GM12864 (cell line): ENCODE measurements around the gene SCAF8.

Source experiments
- DNase-seq: peaks from one replicate; pipeline ENCODE4 v3.0.0-alpha.2; 2011; ENCODE audit warnings: low read depth
- H3K4me3 ChIP-seq: 2 replicates; pipeline ENCODE4 v1.5.1; 2011; ENCODE audit warnings: mild to moderate bottlenecking, low read depth, low read length, control low read depth
- TF ChIP-seq, protein P1 (sequence below): IDR thresholded peaks from 2 replicates; pipeline ENCODE4 v1.5.1; 2011; ENCODE audit warnings: low read depth, mild to moderate bottlenecking, moderate library complexity, low read length, control low read depth, inconsistent platforms; ENCODE audit errors: missing control alignments

Gene SCAF8, protein sequence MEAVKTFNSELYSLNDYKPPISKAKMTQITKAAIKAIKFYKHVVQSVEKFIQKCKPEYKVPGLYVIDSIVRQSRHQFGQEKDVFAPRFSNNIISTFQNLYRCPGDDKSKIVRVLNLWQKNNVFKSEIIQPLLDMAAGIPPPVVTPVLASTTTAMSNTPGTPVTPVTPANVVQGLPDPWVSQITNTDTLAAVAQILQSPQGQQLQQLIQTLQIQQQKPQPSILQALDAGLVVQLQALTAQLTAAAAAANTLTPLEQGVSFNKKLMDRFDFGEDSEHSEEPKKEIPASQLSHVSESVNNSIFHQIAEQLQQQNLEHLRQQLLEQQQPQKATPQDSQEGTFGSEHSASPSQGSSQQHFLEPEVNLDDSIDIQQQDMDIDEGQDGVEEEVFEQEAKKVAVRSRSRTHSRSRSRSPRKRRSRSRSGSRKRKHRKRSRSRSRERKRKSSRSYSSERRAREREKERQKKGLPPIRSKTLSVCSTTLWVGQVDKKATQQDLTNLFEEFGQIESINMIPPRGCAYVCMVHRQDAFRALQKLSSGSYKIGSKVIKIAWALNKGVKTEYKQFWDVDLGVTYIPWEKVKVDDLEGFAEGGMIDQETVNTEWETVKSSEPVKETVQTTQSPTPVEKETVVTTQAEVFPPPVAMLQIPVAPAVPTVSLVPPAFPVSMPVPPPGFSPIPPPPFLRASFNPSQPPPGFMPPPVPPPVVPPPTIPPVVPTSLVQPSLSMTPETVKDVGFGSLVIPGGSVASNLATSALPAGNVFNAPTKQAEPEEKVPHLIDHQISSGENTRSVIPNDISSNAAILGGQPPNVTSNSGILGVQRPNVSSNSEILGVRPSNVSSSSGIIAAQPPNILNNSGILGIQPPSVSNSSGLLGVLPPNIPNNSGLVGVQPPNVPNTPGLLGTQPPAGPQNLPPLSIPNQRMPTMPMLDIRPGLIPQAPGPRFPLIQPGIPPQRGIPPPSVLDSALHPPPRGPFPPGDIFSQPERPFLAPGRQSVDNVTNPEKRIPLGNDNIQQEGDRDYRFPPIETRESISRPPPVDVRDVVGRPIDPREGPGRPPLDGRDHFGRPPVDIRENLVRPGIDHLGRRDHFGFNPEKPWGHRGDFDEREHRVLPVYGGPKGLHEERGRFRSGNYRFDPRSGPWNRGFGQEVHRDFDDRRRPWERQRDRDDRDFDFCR (N-terminal part only)

DNA sequence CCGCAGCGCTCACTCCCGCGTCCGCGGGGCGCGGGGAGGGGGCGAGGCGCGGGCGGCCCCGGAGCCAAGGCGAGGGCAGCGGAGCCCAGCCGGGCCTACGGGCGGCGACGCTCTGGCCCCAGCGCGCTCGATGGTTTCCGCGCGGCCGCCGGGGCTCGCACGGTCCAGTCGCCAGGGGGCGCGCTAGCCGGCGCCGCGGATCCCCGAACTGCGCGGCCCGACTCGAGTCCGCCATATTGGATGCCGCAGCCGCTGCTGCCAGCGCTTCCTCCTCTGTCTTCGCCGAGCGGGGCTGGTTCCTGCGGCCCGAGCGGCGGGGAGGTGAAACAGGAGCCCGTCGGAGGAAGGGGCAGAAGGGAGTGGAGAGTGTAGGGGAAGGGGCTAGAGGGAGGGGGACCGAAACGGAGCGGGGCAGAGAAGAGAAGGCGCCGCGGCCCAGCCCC, at the start of gene SCAF8:
TSS of gene SCAF8 (plus strand) at position 234 of the 443 bp plus-strand sequence. CDS start 485 bp downstream, outside the sequence.
- TF ChIP-seq, protein P1, sequence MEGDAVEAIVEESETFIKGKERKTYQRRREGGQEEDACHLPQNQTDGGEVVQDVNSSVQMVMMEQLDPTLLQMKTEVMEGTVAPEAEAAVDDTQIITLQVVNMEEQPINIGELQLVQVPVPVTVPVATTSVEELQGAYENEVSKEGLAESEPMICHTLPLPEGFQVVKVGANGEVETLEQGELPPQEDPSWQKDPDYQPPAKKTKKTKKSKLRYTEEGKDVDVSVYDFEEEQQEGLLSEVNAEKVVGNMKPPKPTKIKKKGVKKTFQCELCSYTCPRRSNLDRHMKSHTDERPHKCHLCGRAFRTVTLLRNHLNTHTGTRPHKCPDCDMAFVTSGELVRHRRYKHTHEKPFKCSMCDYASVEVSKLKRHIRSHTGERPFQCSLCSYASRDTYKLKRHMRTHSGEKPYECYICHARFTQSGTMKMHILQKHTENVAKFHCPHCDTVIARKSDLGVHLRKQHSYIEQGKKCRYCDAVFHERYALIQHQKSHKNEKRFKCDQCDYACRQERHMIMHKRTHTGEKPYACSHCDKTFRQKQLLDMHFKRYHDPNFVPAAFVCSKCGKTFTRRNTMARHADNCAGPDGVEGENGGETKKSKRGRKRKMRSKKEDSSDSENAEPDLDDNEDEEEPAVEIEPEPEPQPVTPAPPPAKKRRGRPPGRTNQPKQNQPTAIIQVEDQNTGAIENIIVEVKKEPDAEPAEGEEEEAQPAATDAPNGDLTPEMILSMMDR: peak; percentile 77
- peak within 1 kb of the TSS; percentile 82 for H3K4me3 ChIP-seq
- peak; percentile 29 for DNase-seq

DNA sequence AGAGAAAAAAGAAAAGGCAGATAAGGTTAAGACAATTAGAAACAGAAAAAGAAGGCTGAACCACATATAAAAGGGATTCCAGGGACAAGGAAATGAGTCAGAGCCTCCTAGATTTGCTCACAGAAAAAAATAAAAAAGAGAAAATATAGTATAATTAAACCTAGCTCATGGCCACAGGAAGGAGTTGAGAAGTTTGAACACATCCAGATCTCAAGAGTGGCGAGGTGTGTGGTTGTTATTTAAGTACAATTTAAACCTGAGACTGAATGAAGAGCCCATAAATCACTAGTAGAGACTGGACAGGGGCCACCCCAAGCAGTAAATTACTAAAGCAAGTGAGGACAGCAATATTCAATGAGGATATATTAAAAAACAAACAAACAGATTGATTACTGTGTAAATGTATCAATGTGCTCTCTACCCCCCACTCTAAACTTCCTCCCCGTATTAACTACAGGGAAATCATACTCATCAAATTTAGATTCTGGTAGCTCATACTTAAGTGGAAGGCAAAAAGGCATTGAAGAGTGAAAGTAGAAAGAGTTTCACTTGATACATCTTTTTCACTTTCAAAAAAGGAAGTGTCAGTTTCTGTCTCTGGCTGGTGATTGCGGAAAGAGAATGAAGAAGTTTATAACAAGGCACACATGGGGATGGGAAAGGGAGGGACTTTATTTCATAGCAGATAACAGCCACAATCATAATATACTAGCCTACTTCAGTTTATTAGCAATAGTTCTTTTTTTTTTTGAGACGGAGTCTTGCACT, 49.3 kb upstream of the SCAF8 start:
- peak; percentile 24 for DNase-seq
- TF ChIP-seq, protein P1: no peak
- no peak overlapping the region for H3K4me3 ChIP-seq

DNA sequence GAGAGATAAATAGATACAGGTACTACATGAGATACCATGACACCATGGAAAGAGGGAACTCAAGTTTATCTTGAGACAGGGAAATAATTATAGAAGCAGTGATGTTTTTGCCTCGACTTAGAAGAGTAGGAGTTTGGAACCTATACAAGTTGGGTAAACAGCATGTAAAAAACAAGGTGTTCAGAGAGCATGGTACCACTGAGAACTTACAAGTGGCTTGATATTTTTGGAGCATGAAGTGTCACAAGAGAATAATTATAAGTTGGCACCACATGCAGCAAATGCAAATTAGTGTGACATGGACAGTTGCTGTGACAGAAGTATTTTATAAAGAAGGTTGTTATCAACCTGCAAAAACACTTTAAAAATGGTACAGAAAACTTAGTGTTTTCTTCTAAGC, 47.1 kb upstream of the SCAF8 start:
- DNase-seq: no peak
- TF ChIP-seq, protein P1: no peak
- no peak overlapping the region for H3K4me3 ChIP-seq

DNA sequence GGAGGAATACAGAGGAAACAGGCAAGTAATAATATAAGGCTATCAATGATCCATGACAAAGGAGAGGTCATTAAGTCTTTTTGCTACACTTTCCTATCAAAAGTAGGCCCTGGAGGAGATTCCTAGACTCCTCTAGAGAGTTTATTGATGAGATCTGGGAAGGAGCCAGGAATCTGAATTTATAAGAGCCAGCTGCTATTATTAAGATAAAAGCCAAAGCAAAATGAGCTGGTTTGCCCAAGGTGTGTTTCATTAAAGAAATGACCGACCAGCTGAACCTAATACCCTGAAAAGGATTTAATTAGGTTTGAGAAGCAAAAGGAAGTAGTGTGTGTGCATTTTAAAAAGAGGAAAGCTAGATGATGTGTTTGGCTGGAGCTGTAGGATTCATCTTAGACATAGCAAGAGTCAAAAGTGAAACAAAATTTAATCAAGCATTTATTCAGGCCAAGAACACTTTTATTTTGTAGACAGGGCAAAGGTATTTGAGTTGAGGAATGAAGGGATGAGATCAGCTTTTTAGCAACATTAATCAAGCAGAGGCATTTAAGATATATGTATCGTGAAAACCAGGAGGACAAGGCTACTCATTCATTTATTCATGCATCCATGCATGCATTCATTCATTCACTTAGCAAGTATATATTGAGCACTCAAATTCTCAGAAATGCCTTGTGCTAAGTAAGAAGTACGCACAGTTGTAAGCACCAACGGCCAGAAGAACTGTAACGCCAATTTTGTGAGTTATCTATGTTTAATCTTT, 43.5 kb upstream of the SCAF8 start:
- H3K4me3 ChIP-seq: no peak overlapping the region
- TF ChIP-seq, protein P1: no peak
- DNase-seq: no peak

DNA sequence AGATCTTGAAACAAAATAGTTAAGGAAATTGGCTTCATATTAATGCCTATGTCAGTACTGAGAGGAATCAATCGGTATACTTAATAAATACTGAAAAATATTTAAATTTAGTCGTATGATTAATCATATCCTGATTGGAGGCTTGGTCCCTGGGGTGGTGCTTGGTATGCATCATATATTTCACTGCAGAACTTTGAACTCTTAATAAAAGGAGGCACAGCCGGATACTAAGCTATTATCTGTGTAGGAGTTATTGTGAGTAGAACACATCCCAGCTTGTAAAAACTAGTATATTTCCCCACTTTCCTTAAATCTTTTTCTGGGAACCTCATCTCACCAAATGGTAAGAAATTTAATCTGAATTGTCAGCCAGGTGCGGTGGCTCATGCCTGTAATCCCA, 42.4 kb upstream of the SCAF8 start:
- TF ChIP-seq, protein P1: no peak
- no peak for DNase-seq
- no peak overlapping the region for H3K4me3 ChIP-seq

DNA sequence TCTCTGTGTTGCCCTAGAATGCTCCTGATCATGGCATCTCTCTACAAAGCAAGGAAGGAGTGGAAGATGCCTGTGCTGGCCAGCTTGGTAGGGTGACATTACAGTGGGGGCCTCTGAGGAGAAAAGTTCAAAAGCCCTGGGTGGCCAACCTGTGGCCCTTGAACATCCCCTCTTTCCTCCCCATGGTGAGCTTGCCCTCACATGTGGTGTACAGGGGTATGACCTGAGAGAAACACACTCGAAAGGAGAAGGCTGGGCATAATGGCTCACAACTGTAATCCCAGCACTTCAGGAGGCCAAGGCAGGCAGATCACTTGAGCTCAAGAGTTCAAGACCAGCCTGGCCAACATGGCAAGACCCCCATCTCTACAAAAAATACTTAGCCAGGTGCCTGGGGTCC, 36.6 kb upstream of the SCAF8 start:
- H3K4me3 ChIP-seq: no peak overlapping the region
- no peak for DNase-seq
- TF ChIP-seq, protein P1: no peak
